ENCODE results near the gene ADCY3.

The ADCY3 gene

GRCh38 chr2:24821433-24821891 lies 98.6 kb downstream of the ADCY3 start:
- no peak for DNase-seq (ENCODE audit: low read depth, low spot score)
- ChIA-PET CTCF (interaction anchor here (1.2 to 16.1 kb wide), 6 partner anchors 12 to 416 kb away, joined by 3 to 296 read pairs (median 10); partner anchors contain the start of genes CENPO and PTRHD1), POLR2A (no interaction called here)
- no peak for TF ChIP-seq CTCF (IDR thresholded peaks at IDR 0.05; ENCODE audit: insufficient read depth, low read length, missing control alignments)
- no peak overlapping the region for H3K4me3 ChIP-seq (ENCODE audit: low read depth, low read length)

- no peak for TF ChIP-seq CTCF (IDR thresholded peaks at IDR 0.05; ENCODE audit: insufficient read depth, low read length, missing control alignments)
- POLR2A ChIA-PET: no interaction called here
Observed at GRCh38 chr2:24820598-24821432, 99.2 kb downstream of the ADCY3 start.

GRCh38 chr2:24820175-24820513 lies 99.9 kb downstream of the ADCY3 start:
- ChIA-PET POLR2A (no interaction called here), CTCF (interaction anchor here (1.2 to 16.1 kb wide), 8 partner anchors 7 to 415 kb away, joined by 3 to 296 read pairs (median 10); partner anchors contain the start of genes CENPO and PTRHD1)
- no peak overlapping the region for H3K4me3 ChIP-seq (ENCODE audit: low read depth, low read length)
- DNase-seq (ENCODE audit: low read depth, low spot score): no peak
- TF ChIP-seq CTCF (IDR thresholded peaks at IDR 0.05; ENCODE audit: insufficient read depth, low read length, missing control alignments): no peak

More at GRCh38 chr2:24820598-24821432, 99.2 kb downstream of the ADCY3 start:
- DNase-seq (ENCODE audit: low read depth, low spot score): no peak
- H3K4me3 ChIP-seq (ENCODE audit: low read depth, low read length): no peak overlapping the region
- CTCF ChIA-PET: interaction anchor here (1.2 to 16.1 kb wide), 7 partner anchors 9 to 416 kb away, joined by 3 to 296 read pairs (median 6); partner anchors contain the start of genes CENPO and PTRHD1

GRCh38 chr2:24819442-24820174 lies 100.4 kb downstream of the ADCY3 start:
- POLR2A ChIA-PET: no interaction called here
- TF ChIP-seq CTCF (IDR thresholded peaks at IDR 0.05; ENCODE audit: insufficient read depth, low read length, missing control alignments): no peak
- CTCF ChIA-PET: interaction anchor here (0.8 to 16.1 kb wide), 8 partner anchors 8 to 411 kb away, joined by 3 to 296 read pairs (median 10); partner anchors contain the start of genes CENPO and PTRHD1
- H3K4me3 ChIP-seq (ENCODE audit: low read depth, low read length): no peak overlapping the region
- DNase-seq (ENCODE audit: low read depth, low spot score): no peak

GRCh38 chr2:24818721-24819167 lies 101.3 kb downstream of the ADCY3 start:
- no peak for DNase-seq (ENCODE audit: low read depth, low spot score)
- ChIA-PET CTCF (interaction anchor here (0.8 to 16.1 kb wide), 5 partner anchors 9 to 410 kb away, joined by 3 to 296 read pairs (median 15); partner anchors contain the start of genes CENPO and PTRHD1), POLR2A (no interaction called here)
- no peak overlapping the region for H3K4me3 ChIP-seq (ENCODE audit: low read depth, low read length)
- no peak for TF ChIP-seq CTCF (IDR thresholded peaks at IDR 0.05; ENCODE audit: insufficient read depth, low read length, missing control alignments)

Measured in AG04449 (cell line).